Measurements from ENCODE around the gene IFT22.

DNA sequence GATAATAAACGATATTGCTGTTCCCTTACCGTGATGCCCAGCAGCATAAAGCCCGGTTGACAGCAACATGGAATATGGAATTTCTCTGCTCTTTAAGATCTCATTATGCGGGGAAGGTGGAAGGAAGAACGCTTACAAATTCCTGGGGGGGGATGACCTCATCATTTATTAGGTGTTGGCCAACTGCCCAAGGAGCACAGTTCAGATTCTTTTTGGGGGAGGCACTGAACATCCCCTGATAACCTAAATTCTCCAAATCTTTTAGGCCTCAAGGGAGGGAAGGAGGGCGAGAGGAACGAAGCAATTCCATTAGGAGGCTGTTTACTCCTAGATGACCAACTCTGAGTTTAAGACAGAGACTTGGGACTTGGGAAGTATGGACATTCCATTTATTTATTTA lies 35.8 kb upstream of the IFT22 start:
- TF ChIP-seq, protein P1, sequence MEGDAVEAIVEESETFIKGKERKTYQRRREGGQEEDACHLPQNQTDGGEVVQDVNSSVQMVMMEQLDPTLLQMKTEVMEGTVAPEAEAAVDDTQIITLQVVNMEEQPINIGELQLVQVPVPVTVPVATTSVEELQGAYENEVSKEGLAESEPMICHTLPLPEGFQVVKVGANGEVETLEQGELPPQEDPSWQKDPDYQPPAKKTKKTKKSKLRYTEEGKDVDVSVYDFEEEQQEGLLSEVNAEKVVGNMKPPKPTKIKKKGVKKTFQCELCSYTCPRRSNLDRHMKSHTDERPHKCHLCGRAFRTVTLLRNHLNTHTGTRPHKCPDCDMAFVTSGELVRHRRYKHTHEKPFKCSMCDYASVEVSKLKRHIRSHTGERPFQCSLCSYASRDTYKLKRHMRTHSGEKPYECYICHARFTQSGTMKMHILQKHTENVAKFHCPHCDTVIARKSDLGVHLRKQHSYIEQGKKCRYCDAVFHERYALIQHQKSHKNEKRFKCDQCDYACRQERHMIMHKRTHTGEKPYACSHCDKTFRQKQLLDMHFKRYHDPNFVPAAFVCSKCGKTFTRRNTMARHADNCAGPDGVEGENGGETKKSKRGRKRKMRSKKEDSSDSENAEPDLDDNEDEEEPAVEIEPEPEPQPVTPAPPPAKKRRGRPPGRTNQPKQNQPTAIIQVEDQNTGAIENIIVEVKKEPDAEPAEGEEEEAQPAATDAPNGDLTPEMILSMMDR (IDR thresholded peaks at IDR 0.05; ENCODE audit: borderline replicate concordance, extremely low read depth, low read length, poor library complexity, severe bottlenecking): no peak
- no peak for TF ChIP-seq EZH2 (IDR thresholded peaks at IDR 0.05; ENCODE audit: borderline replicate concordance, low read depth, low read length, severe bottlenecking)

Data from DND-41 (cell line).